NB4 (cell line): ENCODE measurements around the gene RGS6.

Experiments
- DNase-seq: peaks from one replicate; pipeline ENCODE4 v3.0.0; 2010; ENCODE audit warnings: low read depth
- H3K4me3 ChIP-seq: one replicate; pipeline ENCODE4 v1.5.1; 2011; ENCODE audit warnings: mild to moderate bottlenecking, low read depth, low read length, moderate library complexity
- CTCF ChIP-seq: IDR thresholded peaks from one replicate; pipeline ENCODE4 v1.5.1; 2012; ENCODE audit warnings: low read depth, low read length
- MAX ChIP-seq: IDR thresholded peaks from 2 replicates; pipeline ENCODE4 v1.6.1; 2011; ENCODE audit warnings: low read depth, low read length
- MYC ChIP-seq: IDR thresholded peaks from 2 replicates; pipeline ENCODE4 v1.6.1; 2011; ENCODE audit warnings: low read depth, low read length
- POLR2A ChIP-seq: IDR thresholded peaks from 2 replicates; pipeline ENCODE4 v1.6.1; 2011; ENCODE audit warnings: mild to moderate bottlenecking; ENCODE audit not compliant: insufficient read length; ENCODE audit errors: extremely low read depth

Gene RGS6

GRCh38 chr14:72450473-72451044 lies 518.3 kb downstream of the RGS6 start:
- TF ChIP-seq MYC (no peak), POLR2A (no peak), CTCF (no peak), MAX (no peak)
- no peak overlapping the region for H3K4me3 ChIP-seq
- no peak for DNase-seq

DNA sequence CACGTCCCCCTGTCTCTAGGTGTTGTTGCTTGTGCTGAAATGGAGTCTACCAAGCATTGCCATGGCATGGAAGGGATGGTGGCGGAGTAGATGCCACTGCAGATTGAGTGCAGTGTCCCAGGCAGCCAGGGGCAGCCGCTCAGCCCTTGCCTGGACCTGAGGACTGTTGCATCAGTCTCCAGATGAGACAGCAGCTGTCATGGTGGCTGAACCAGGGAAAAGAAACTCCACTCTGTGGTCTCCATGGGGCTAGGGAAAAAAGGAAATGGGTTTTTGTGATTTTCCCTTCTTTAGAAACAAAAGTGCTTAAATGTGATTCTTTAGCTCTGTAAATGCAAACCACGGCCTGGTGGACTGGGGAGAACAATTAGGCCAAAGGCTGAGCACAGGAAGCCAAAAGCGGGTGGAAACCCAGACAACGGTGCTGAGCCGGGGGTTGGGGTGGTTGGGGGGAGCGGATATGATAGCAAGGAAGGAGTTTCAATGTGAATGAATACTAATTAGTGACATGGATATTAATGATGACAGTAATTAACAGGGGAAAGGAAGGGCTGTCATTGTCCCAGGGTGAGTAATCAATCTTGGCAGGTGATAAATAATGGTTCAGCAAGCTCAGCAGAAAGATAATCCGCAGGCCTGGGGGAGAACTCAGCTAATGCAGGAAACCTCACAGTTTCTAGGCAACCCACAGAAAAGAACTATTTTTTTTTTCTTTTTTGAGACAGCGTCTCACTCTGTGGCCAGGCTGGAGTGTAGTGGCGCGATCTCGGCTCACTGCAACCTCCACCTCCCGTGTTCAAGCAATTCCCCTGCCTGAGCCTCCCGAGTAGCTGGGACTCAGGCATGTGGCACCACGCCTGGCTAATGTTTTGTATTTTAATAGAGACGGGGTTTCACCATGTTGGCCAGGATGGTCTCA lies 519.1 kb downstream of the RGS6 start:
- no peak overlapping the region for H3K4me3 ChIP-seq
- TF ChIP-seq POLR2A (no peak), MYC (no peak), CTCF (no peak), MAX (no peak)
- no peak for DNase-seq

DNA sequence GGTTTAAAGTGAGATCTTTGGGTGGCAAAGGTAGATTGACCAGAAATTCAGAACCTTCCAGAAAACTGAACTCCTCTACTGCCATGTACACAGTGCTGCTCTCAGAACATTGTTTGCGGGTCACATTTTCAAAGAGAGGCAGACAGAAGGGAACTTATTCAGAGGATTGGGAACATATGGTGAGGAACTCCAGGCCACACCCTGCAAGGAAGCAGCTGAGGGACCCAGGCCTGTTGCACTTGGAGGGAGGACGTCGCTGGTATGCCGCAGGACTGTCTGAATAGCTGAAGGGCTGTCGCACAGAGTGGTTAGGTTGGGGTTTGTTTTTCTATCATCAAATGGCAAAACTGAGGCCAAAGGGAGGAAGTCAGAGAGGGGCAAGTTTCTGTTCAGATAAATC lies 520.5 kb downstream of the RGS6 start:
- no peak for DNase-seq
- no peak overlapping the region for H3K4me3 ChIP-seq
- TF ChIP-seq CTCF, result no peak

GRCh38 chr14:72454388-72455160 lies 522.3 kb downstream of the RGS6 start:
- DNase-seq, result no peak
- H3K4me3 ChIP-seq, result no peak overlapping the region
- no peak for TF ChIP-seq CTCF
- no peak for TF ChIP-seq POLR2A
- TF ChIP-seq MYC, result no peak
- TF ChIP-seq MAX, result no peak

DNA sequence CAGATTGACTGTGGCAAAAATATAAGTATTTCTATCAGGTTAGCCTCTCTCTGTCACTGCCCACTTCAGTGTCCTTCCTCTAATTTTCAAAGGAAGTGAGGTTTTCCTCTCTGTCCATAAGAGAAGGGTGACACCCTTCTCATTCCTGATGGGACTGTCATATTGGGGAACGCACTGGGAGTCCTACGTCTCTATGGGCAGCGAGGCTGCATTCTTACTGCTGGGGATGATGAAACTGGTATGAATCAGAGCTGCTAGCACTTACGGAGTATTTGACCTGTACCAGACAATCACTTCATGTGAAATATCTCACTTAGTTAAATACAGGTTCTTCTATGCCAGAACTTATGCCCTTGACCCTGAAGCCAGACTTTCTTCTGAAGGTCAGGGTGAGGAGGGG lies 525.4 kb downstream of the RGS6 start:
- H3K4me3 ChIP-seq, result no peak overlapping the region
- TF ChIP-seq MAX (no peak), MYC (no peak), POLR2A (no peak), CTCF (no peak)
- no peak for DNase-seq
